Ishikawa (cell line): ENCODE measurements around the gene SKAP1.

Source experiments
- CEBPB ChIP-seq: IDR thresholded peaks from 2 replicates; pipeline ENCODE4 v1.6.1; 2012
- CREB1 ChIP-seq: IDR thresholded peaks from 2 replicates; pipeline ENCODE4 v1.6.1; 2012; ENCODE audit warnings: low read depth
- EGR1 ChIP-seq: IDR thresholded peaks from 2 replicates; pipeline ENCODE4 v1.6.1; 2012
- EP300 ChIP-seq: IDR thresholded peaks from 2 replicates; pipeline ENCODE4 v1.6.1; 2012; ENCODE audit warnings: borderline replicate concordance
- FOXM1 ChIP-seq: IDR thresholded peaks from 2 replicates; pipeline ENCODE4 v1.6.1; 2012; ENCODE audit warnings: low read depth, borderline replicate concordance
- REST ChIP-seq: IDR thresholded peaks from 2 replicates; pipeline ENCODE4 v1.6.1; 2012; ENCODE audit warnings: low read depth, mild to moderate bottlenecking
- TCF12 ChIP-seq: IDR thresholded peaks from 2 replicates; pipeline ENCODE4 v1.6.1; 2012; ENCODE audit warnings: low read depth
- YY1 ChIP-seq: IDR thresholded peaks from 2 replicates; pipeline ENCODE4 v1.6.1; 2012; ENCODE audit warnings: low read depth
- ZBTB7A ChIP-seq: IDR thresholded peaks from 2 replicates; pipeline ENCODE4 v1.6.1; 2012; ENCODE audit warnings: low read depth
- TF ChIP-seq, protein P1 (sequence below): IDR thresholded peaks from 2 replicates; pipeline ENCODE4 v1.6.1; 2012

DNA sequence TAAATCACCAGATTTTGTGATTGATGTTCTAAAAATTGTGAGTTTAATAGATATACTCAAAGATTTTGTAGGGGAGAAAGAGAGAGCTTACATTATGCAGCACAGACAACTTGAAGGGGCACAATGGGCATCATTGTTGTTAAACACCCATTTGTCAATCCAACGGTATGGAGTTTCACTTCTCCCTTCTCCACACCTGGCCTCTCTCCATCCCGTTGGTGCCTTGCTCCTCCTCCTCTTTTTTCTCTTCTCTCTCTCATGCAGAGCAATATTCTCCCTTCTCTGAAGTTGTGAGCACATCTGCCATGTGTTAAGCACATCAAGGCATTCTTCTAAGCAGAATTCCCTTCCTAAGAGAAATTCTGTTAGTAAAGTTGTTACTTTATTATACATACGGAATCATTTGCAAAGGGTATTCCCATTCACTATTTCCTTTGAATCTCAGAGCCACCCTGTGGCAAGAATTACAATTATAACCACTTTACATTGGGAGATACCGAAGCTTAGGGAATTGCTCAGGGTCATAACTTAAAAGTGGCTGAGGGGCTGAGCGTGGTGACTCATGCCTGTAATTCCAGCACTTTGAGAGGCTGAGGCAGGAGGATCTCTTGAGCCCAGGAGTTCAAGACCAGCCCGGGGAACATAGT, 40.5 kb upstream of the SKAP1 start:
- no peak for TF ChIP-seq EP300
- no peak for TF ChIP-seq TCF12
- TF ChIP-seq, protein P1, sequence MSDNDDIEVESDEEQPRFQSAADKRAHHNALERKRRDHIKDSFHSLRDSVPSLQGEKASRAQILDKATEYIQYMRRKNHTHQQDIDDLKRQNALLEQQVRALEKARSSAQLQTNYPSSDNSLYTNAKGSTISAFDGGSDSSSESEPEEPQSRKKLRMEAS: no peak
- no peak for TF ChIP-seq YY1
- no peak for TF ChIP-seq REST
- TF ChIP-seq FOXM1: no peak
- no peak for TF ChIP-seq CREB1
- no peak for TF ChIP-seq CEBPB
- TF ChIP-seq ZBTB7A: no peak
- TF ChIP-seq EGR1: no peak
